HG03575 (cell line): ENCODE measurements around the gene QPCT.

ENCODE experiments used
- ATAC-seq: cut with Tn5 transposase; IDR thresholded peaks from one replicate; pipeline ENCODE4 v1.9.1; 2021; ENCODE audit not compliant: unreplicated experiment, insufficient number of reproducible peaks, low FRiP score; ENCODE audit errors: extremely low read depth

Gene QPCT

DNA sequence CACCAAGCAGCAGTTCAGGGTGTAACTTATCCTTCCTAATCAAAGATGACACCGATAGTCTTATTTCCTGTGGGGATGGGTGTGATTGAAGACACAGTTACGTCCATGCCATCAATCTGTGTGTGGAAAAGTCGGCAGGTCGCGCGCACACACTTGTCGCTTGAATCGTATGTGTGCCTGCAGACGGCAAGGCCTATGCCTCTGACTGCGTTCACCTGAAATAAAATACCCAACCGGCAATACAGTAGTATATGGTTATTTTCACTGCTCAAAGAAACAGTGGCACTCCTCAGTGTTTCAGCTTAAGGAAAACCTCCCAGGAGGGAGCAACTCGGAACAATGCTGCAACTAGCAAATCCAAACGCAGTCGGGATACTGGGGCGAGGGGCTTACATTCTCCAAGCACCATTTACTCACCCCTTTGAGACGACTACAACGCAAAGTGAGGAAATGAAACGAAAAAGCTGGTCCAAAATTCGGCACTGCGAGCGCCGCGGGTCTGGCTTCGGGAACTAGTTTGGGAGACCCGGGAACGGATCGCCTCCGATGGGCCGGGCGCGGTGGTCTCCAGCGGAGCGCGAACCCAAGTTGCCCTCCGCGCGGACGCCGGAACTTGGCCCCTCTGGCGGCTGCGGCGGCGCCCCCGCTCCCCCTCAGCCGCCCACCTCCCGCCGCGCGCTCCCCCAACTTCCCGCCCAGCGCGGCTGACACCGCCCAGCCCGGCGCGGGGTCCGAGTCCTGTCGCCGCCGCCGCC, 20.5 kb upstream of the QPCT start:
- ATAC-seq = no peak

DNA sequence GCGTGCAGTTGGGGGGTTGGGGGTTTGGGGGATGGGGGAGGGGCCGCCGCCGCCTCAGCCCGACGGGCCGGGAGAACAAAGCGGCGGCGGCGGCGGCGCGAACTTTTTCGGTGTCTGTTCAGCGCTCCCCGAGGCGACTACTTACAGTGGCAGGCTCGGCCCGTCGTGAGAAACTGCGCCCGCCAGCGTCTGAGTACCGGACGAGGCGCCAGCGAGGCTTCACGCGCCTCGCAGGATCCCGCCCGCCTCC, 20.0 kb upstream of the QPCT start:
- no peak for ATAC-seq

DNA sequence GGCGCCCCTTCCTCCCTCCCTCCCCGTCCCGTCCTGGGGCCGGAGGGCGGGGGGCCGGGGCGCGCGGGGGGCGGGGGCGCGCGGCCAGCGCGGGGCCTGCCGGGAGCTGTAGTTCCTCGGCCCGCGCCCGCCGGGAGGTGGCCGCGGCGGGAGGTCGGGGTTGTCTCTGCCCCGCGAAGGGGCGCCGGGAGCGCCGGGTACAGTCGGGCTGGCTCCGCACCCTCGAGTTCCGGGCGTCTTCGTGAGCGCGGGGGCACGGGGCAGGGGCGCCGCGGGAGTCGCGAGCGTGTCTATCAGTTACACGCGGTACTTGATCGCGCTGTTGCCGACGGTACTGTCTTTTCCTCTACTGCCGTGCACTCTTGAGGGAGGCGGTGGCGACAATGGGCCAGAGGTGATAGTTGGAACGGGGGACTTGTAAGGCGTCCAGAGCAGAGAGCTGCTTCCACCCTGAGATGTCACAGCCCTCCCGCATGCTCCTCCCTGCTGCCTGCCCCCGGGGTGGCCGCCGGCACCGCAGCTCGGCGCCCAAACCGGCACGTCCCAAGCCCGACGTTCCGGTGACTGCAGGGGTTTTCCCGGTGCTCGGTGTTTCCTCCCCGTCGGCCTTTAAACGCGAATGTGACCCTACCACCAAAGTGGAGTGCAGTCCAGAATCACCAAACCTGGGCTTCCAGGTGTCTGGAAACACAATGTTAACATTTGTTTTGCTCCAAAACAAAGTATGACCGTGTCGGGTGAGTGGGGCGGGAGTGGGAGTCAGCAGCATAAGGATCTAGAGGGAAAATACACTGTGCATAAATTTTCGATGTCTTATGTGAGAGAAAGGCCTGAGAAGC, 19.4 kb upstream of the QPCT start, which contains the start of gene PRKD3:
Gene PRKD3, minus strand, starts transcription at position 48 of the 839 bp plus-strand sequence. CDS start 8,309 bp downstream, outside the sequence.
- no peak for ATAC-seq

DNA sequence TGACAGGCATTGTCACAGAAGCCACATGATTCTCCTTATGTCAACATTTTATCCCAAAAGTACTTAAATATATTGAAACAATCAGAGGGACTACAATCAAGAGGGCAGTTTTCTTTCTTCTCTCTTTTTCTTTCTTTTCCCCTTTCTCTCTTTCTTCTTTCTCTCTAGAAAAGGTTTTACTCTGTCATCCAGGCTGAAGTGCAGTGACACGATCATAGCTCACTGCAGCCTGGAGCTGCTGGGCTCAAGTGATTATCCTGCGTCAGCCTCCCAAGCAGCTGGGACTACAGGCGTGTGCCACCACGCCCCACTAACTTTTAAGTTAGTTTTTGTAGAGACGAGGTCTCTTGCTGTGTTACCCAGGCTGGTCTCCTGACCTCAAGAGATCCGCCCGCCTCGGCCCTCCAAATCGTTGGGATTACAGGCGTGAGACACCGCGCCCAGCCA, 18.8 kb upstream of the QPCT start:
- no peak for ATAC-seq

DNA sequence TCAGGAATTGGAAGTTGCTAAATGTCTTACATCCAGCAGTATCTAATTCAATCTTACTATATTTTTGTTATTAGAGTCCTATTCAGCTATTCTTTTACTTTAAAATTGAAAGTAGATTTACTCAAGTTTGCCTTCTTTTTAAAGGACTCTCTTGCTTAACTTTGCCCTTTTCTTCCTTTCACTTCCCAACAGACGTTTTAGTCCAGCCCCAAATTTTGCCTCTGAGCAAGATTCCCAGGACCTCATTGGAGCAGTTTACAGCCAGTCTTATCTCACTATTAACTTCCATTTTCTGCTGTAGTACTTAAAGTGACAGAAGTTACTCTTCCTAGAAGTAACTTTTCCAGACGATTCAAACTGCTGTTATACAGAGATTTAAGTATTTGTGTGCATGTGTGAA, 18.1 kb upstream of the QPCT start:
- no peak for ATAC-seq

DNA sequence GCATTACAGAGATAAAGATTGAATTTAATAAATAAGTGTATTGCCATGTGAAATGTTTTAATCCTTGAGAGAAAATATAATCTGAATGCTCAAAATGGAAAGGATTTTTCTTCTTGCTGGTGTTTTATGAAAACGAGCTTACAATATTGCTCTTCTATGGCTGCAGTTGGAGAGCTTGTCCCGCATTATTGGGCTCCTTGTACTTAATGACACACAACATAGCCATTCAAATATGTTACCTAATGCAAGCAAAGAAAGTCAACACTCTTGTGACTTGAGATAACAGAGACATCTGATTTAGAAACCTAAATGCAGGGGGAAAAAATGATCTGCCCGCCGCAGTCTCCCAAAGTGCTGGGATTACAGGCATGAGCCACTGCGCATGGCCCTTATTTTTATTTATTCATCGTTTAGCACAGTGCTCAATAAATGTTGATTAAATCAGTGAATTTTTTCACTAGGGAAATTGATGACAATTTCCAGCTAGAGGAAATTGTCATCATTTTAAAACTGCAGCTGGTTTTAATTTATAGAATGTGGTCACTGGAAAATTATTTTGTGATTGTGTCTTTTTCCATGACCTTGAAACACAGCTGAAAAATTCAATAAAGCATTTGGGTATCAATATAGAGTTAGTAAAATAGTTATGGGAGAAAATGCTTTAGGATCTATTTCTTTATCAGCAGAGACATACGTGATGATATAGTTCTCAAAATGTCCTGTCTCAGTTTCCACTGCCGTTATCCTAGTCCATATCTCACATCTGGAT, 17.4 kb upstream of the QPCT start:
- no peak for ATAC-seq

DNA sequence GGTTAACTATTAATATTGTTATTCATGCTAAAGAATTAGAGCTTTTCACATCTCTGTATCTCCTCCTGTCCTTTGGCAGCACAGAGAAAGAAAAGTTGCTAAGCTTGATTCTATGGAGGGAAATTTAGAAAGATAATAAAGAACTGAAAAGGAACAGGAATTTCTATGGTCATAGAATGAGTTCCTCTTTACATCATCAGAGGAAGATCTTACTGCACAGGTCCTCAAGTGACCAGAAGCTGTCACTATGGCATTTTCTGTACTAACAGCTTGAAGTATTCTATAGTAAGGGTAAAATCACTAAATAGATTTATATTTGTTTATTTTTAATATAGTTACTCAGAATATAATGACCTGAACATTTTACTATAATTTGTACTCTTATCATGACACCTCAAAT, 13.7 kb upstream of the QPCT start:
- no peak for ATAC-seq

DNA sequence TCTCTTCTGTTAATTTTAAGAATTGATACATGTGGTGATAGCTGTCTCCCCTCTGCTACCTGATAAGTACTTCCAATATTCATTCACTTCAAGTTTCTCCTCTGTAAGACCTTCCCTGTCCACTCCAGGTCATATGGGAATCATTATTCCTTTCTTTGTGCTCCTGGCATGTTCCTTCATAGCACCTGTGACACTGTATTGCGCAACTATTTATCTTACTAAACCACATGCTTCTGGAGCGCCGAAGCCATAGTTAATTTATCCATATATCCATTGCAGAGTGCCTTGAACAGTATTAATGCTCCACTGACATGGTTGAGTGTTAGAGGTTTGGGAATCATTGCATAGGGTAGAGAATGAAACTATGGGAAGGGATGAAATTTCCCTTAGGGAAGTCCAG, 11.9 kb upstream of the QPCT start:
- ATAC-seq = no peak

DNA sequence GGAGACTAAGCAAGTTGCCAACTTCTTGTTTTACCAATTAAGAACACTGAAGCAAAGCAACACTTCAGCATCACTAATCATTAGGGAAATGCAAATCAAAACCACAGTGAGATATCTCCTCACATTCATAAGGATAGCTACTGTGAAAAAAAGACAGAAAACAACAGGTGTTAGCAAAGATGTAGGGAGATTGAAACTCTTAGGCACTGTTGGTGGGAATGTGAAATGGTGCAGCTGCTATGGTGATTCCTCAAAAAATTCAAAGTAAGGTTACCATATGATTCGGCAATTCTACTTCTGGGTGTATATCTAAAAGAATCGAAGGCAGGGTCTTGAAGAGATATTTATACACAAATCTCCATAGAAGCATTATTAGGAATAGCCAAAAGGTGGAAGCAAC, 11.2 kb upstream of the QPCT start:
- ATAC-seq = no peak

DNA sequence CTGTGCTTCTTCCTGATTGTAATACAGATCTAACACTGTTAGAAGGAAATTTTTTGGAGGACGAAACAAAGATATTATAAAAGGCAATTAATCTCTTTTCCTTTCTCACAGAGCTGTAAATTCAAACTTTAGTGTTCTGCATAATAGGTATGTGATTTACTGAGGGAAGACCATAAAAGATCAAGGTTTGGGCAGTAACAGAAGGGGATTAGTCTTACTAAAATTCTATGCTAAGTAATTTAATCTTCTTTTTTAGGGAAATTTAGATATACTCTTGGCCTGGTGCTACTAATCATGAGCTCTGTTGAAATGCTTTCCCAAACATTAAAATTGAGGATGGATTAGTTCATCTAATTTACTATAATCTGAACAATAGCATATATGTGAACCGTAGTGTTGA, 8.8 kb upstream of the QPCT start:
- ATAC-seq = no peak

DNA sequence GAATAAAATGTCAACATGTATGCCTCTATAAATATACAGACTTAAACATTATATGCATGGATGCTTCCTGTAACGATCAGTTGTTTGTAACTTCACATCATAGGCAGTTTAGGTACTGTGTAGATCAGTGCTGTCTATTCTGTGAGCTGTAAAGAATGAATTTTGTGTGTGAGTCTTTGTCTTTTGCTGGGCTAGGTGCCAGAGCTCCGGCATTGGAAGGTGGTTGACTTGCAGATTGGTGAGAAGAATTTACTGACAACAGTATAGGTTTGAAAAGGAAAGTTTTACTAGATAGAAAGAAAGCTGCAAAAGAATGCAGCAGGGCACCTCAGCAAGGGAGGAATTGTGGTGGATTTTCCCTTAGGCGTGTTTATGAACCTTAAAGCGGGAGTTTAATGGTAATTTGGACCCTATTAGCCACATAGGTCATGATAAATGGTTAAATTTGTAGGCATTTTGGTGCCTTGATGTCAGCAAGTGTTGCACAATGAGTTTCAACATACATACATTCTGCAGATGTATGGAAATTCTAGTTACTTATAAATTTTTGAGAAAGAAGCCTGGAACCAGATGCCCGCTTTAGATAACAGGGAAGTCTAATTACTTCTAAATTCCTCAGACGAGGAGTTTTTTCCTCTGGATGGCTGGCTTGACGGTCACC, 6.7 kb upstream of the QPCT start:
- ATAC-seq = no peak

DNA sequence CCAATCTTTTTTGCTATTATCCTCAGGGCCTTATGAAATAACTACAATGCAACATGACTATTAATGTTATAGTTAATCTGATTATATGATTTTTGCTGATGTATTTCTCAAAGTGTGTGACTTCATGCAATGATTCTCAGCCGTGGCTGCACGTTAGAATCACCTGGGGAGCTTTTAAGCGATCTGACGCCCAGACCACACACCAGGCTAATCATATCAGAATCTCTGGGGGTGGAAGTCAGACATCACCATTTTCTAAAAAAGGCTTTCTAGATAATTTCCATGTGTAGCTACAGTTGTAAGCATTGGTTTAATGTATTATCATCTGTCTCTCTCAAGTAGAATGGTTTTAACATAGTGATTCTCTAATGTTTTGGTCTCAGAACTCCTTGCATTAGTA, 5.5 kb upstream of the QPCT start:
- ATAC-seq = no peak

DNA sequence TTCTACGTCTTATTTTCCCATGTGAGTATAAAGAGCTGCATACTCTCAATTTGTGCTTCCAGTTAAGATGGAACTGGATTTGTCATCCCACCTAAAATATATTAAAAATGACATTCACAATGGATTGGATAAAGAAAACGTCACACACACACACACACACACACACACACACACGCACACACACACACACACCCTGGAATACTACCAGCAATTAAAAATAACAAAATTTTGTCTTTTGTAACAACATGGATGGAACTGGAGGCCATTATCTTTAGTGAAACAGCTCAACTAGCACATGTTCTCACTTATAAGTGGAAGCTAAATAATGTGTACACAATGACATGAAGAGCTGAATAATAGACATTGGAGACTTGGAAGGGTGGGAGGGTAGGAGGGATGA, 3.8 kb upstream of the QPCT start:
- no peak for ATAC-seq

DNA sequence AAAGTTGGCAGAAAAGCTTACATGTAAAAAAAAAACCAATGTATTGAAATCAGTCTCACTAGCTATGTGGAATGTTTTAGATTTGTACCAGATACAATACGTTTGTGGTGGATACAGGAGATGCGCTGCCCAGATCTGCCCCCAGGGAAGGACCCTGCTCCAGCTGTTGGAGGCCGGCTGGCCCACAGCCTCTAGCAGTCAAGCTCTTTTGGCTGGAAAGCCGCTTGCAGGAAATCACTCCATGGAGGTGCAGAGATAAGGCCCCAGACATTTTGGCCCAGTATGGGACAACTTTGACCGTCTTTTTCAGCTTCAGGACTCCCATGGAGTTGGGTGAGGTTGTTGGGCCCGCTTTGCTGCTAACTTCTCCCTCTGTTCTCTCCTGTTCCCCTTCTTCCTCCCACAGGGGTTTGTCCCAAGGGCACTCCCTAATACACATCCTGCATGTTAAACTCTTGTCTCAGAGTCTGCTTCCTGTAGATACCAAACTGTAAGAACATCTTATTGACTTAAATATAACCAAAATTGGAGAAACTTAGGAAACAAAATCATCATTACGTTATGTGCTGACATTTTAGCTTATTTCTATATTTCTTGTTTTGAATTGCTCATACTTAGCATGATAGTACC, 1.7 kb upstream of the QPCT start:
- ATAC-seq = no peak

DNA sequence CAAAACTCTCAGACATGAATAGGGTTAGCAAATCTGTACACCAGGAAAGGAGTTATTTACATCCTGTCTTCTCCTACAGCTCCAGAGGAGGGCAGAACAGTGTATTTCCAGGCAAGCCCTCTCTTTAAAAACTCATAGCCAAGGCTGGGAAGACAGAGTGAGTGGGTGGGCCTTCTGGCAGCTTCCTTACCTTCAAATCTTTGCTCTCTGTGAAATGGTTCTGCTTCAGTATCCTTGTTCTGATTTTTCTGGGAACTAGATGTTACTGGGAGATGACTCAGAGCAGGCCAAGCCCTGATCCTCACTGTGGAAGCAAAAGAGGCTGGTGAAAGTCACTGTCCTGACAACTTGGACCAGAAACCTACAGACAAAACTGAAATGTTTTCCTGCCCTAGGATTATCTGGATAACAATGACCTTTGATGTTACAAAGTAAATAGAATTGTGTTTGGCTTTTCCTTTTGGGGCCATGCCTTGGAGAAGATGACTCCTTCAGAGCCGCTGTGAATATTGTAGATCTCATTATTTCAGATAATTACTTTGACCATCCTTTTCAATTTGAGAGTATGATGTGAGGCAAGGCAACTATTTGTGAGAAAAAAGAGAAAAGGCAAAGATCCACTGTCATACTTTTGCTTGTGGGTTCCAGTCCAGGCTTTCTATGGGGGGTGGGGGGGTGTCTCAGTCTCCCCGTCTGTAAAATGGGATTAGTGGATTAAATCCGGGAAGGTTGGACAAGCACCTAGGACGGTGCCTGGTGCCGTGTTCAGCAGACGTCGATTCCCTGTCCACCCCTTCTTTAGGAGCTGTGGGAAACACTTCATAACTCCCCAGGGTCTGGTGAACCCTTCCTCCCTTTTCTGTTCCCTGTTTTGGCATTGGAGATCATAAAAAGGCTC, 644 bp upstream of the QPCT start:
- ATAC-seq = no peak

DNA sequence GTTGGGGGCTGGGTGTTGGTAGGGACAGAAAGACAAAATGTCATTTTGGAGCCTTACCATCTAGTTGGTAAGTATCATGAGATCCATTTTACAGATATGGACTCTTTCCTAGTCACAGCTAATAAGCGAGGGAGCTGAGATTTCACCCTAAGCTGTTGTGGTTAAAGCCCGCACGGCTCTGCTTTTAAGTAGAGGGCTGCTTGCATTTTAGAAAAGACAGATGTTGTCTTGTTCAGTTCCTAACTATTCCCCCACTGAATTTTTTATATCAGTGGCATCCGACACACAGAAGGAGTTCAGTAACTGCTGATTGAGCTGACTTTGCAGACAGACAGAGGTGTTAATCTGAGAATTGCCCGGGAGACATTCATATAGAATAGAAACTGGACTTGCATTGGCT, 3.7 kb downstream of the QPCT start:
- no peak for ATAC-seq

DNA sequence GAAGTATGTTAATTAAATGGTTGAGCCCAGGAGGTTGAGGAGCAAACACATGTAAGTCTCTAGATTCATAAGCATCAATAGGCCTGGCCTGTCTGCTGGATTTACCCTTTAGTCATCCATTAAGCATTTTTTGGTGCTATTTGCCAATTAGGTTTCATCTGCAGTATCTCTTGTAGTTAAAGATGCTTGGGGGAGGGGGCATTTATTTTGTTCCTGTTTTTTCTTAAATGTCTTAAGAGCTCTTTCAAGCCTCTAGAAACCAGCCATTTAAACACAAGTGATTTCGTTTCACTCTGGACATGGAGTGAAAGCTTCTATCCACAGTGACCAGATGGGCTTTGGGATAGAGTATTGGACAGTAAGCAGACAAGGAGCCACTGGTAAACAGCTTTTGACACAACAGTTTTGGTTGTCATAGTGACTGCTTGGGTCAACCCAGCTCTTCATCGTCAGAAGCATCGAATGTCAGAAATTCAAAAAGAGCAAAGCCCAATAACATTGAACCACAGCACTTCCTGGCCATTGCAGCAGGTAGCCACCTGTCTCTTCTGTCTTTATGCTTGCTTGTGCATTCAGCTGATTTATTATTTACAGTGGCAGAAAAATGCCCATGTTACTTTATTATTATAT, 4.9 kb downstream of the QPCT start:
- ATAC-seq = no peak

DNA sequence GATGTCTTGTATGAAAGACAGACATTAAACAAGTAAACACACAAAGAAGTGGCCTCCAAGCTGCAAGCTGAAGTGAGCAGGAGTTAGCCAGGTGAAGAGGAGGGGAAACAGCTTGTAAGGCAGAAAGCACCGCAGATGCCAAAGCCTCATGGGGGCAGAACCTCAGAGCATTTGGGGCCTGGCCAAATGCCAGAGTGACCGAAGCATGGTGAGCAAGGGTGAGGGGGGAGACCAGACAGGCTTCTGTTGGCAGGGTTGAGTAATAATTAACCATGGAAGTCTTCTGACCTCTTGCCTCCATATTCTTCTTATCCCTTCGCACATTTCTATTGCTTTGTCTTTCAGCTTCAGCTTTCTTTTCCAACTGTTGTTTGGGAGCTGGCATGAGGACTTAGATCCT, 5.6 kb downstream of the QPCT start:
- no peak for ATAC-seq
